Activated CD8-positive, alpha-beta T cell treated with anti-CD3 and anti-CD28 coated beads, Interleukin-2, amount 10 ng/mL, durations not matched to agents 7 days and 5 days (primary cell): Measurements from ENCODE around the gene H19. TPM values are rescaled to one million over a fixed set of nuclear protein-coding genes. Genes with fewer than 3 reads are reported as not detected.

Experiments
- ATAC-seq: fragments of 150-1000 bp; cut with Tn5 transposase; one replicate; pipeline ENCODE4 v1.10.0; 2021; ENCODE audit warnings: moderate library complexity
- CTCF ChIA-PET: fragments of 350-600 bp; sonication (Branson Sonifier 250); formaldehyde crosslinking; loops from one replicate; lab custom pipeline; 2021; ENCODE audit warnings: antibody characterized with exemption; lab: Charles Lee
- POLR2A ChIA-PET: fragments of 350-600 bp; sonication (Branson Sonifier 250); formaldehyde crosslinking; loops from one replicate; lab custom pipeline; 2021; ENCODE audit warnings: antibody characterized with exemption; lab: Charles Lee
- DNase-seq: peaks from one replicate; pipeline ENCODE4 v3.0.0-alpha.2; 2020
- H3K27ac Mint-ChIP-seq: one replicate; pipeline ENCODE4 v1.8.0; 2021; ENCODE audit warnings: mild to moderate bottlenecking, mixed read lengths
- H3K27me3 Mint-ChIP-seq: one replicate; pipeline ENCODE4 v1.8.0; 2021; ENCODE audit warnings: low read depth, mixed read lengths
- H3K36me3 Mint-ChIP-seq: one replicate; pipeline ENCODE4 v1.8.0; 2021; ENCODE audit warnings: low read depth, mixed read lengths
- H3K4me1 Mint-ChIP-seq: one replicate; pipeline ENCODE4 v1.8.0; 2021; ENCODE audit warnings: low read depth, mixed read lengths
- H3K4me3 Mint-ChIP-seq: one replicate; pipeline ENCODE4 v1.8.0; 2021; ENCODE audit warnings: mild to moderate bottlenecking, mixed read lengths
- H3K9me3 Mint-ChIP-seq: one replicate; pipeline ENCODE4 v1.8.0; 2022; ENCODE audit warnings: mixed read lengths; ENCODE audit not compliant: insufficient read depth
- total RNA-seq, 2 experiments: library from RNA; stranded (reverse); gene quantifications; one replicate each; pipeline ENCODE4 v1.2.3, GENCODE V29; 2021

The H19 gene
- total RNA-seq, 2 experiments from 2014 or later = not detected

DNA sequence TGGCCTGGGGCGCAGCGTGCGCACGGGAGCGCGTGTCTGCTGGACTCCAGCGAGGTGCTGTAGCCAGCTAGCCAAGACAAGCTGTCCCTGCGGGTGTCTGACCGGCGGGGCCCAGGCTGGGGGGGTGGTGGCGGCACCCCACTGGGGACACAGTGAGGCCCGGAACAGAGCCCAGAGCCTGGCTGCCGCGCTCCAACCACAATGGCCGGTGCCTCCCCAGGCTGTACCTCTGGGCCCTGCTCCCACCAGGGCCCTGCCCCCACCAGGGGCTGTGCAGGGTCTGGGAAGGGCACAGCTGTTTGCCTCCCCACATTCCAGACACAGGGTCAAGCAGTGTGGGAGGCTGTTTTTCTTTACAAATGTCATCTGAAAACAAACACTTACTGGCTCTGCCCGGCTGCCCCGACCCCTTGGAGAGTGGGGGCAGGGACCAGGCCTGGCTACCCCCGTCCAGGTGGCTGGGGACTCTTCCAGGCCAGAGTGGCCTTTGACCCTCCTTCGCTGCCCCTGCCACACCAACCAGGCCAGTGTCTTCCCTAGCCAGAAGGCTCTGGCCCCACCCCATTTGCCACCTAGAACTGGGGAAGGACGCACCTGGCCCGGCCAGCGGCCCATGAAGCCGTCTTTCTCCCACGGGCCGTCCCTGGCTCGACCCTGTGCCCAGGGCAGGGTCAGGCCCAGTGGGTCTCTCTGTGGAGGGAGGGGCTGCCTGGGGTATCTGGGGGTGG is 14.6 kb downstream of the H19 start:
- CTCF ChIA-PET = no interaction called here
- POLR2A ChIA-PET = no interaction called here
- no peak overlapping the region for H3K4me3 Mint-ChIP-seq
- H3K36me3 Mint-ChIP-seq = no peaks in the 10 kb centered on the region
- DNase-seq = no peak
- H3K9me3 Mint-ChIP-seq = no peaks in the 10 kb centered on the region
- H3K27ac Mint-ChIP-seq = no peak overlapping the region
- H3K4me1 Mint-ChIP-seq = no peaks in the 10 kb centered on the region
- H3K27me3 Mint-ChIP-seq = no peaks in the 10 kb centered on the region
- no peak for ATAC-seq

DNA sequence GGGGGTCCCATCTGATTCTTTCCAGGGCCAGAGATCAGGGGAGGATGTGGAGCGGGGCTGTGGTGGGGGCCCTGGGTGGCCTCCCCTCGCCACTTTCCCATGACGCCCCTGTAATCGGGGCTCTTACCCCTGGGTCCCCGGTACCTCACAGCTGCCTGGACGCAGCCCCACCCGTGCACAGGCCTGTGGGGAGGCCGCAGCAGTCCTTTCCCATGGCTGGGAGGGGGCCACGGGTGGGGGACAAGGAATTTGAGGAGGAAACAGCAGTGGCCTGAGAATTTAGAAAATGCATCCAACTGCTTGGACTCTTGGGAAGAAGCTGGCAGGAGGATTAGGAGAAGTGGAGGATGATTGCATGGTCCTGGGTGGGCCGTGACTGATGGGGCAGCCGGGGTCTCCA is 18.0 kb downstream of the H19 start:
- no peaks in the 10 kb centered on the region for H3K36me3 Mint-ChIP-seq
- CTCF ChIA-PET = no interaction called here
- POLR2A ChIA-PET = no interaction called here

GRCh38 chr11:1978720-1979473 is 18.7 kb downstream of the H19 start:
- no peak overlapping the region for H3K4me3 Mint-ChIP-seq
- ATAC-seq (no peak), DNase-seq (no peak)
- ChIA-PET CTCF (no interaction called here), POLR2A (no interaction called here)
- H3K9me3 Mint-ChIP-seq = no peaks in the 10 kb centered on the region
- H3K4me1 Mint-ChIP-seq = no peaks in the 10 kb centered on the region
- H3K36me3 Mint-ChIP-seq = no peaks in the 10 kb centered on the region
- H3K27me3 Mint-ChIP-seq = no peaks in the 10 kb centered on the region
- no peak overlapping the region for H3K27ac Mint-ChIP-seq

More for the DNA sequence above, 18.0 kb downstream of the H19 start:
- ATAC-seq (no peak), DNase-seq (no peak)
- H3K4me3 Mint-ChIP-seq = no peak overlapping the region
- no peaks in the 10 kb centered on the region for H3K9me3 Mint-ChIP-seq
- no peaks in the 10 kb centered on the region for H3K27me3 Mint-ChIP-seq
- H3K4me1 Mint-ChIP-seq = no peaks in the 10 kb centered on the region
- no peak overlapping the region for H3K27ac Mint-ChIP-seq

DNA sequence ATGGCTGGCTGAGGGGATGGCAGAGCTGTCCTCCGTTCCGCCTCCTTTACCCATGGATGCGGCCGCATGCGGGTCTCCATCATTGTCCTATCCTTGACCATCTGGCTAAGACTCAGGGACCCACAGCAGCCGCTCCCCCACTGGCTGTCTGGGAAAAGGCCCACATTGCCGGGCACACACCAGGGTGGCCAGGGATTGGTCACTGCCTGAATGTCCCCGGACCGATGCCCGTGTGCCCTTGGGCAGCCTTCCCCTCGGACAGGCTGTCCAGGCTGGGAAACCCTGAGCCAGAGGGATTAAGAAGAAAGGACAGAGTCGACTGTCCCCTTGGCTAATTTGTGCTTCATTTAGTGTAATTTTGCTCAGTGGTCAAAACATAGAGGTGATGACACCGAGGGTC is 22.5 kb downstream of the H19 start:
- Mint-ChIP-seq H3K4me3 (no peak overlapping the region), H3K27me3 (no peaks in the 10 kb centered on the region), H3K4me1 (no peaks in the 10 kb centered on the region), H3K9me3 (no peaks in the 10 kb centered on the region), H3K27ac (no peak overlapping the region), H3K36me3 (no peaks in the 10 kb centered on the region)
- ChIA-PET POLR2A (no interaction called here), CTCF (no interaction called here)
- no peak for ATAC-seq
- no peak for DNase-seq

DNA sequence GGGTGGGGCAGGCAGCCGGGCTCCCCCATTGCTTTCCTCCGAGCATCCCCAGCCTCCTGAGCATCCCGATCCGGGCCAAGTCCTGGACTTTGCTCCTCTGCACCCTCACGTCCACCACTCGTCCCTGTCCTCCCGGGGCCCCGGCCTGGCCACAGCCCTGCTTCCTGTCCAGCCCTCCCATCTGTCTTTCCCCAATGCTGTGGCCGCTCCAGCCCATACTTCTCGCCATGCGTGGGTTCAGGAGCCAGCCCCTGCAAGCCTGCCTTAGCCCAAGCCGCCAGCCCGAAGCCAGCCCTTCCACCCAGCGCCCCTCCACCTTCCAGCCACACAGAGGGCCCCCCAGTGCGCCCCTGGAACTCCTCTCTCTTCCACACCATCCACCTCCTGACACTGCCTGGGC is 26.7 kb downstream of the H19 start:
- ATAC-seq = no peak
- Mint-ChIP-seq H3K4me1 (no peaks in the 10 kb centered on the region), H3K27me3 (no peaks in the 10 kb centered on the region), H3K9me3 (no peaks in the 10 kb centered on the region), H3K4me3 (no peak overlapping the region), H3K36me3 (no peaks in the 10 kb centered on the region), H3K27ac (no peak overlapping the region)
- CTCF ChIA-PET = no interaction called here
- DNase-seq = no peak
- POLR2A ChIA-PET = no interaction called here

DNA sequence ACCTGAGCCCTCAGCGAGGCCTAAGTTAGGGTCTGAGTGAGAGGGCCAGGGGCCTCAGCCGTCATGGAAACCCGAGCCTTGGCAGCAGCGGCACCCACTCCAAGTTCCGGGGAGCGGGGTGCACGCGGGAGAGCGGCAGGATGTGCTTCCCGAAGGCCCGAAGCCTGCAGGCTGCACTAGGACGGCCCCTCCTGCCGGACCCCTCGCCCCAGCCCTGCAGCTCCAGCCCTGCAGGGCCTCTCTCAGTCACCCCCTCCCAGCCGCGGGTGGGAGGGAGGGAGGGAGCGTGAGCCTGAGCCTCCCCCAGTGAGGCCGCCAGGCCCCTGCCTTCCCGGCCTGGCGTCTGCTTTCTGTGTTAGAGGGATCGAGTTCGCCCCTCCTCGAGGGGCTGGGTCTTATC is 27.9 kb downstream of the H19 start:
- H3K4me1 Mint-ChIP-seq = no peaks in the 10 kb centered on the region
- DNase-seq = no peak
- H3K27me3 Mint-ChIP-seq = no peaks in the 10 kb centered on the region
- no peak overlapping the region for H3K27ac Mint-ChIP-seq
- no peaks in the 10 kb centered on the region for H3K9me3 Mint-ChIP-seq
- H3K36me3 Mint-ChIP-seq = no peaks in the 10 kb centered on the region
- ChIA-PET POLR2A (no interaction called here), CTCF (interaction anchor here (1.7 kb wide), 1 partner anchor 137 kb away, joined by 3 read pairs; no protein-coding TSS in a partner anchor)
- H3K4me3 Mint-ChIP-seq = no peak overlapping the region
- no peak for ATAC-seq

DNA sequence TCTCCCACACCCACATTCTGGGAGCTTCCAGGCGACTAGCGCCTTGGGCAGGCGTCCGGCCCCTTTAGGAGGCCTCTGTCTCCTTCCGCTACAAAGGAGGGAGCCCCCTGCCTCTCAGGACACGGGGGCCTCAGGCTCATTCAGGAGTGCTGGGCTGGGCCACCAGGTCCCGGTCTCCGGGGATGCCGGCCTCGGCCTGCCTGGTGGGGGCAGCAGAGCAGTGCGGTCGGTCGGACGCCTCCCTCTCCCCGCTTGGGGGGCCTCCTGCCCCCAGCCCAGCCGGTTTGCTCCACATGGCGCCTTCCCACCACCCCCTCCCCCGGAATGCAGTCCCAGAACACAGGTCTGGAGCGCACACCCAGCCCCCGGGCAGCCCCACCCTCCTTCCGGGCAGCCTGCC is 28.6 kb downstream of the H19 start:
- H3K4me1 Mint-ChIP-seq = no peaks in the 10 kb centered on the region
- H3K36me3 Mint-ChIP-seq = no peaks in the 10 kb centered on the region
- ChIA-PET CTCF (interaction anchor here (1.7 kb wide), 1 partner anchor 136 kb away, joined by 3 read pairs; no protein-coding TSS in a partner anchor), POLR2A (no interaction called here)
- DNase-seq = no peak
- H3K27ac Mint-ChIP-seq = no peak overlapping the region
- H3K9me3 Mint-ChIP-seq = no peaks in the 10 kb centered on the region
- ATAC-seq = no peak
- no peaks in the 10 kb centered on the region for H3K27me3 Mint-ChIP-seq
- H3K4me3 Mint-ChIP-seq = no peak overlapping the region

DNA sequence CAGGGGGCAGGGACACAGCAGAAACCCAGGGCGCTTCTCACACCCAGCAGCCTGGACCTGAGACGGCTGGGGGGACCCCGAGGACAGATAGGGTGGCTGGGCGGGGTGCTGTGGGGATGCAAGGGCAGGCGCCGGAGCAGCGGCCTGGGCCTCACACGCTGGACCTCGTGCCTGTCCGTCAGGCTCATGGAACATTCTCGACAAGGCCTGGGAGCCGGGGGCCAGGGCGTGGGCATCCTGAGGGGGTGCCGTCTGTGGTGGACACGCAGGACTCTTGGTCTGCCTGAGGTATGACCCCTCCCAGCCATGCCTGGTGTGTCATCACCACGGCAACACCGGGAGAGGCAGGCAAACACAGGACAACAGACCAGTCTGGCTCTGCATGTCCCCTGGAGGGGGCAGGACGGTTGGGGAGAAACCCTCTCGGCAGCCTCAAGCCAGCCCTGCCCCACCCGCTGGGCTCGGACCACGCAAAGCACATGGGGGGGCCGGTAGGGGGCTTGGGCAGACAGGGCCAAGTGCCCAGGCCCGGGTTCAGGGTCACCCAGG is 29.1 kb downstream of the H19 start:
- DNase-seq = no peak
- no peaks in the 10 kb centered on the region for H3K9me3 Mint-ChIP-seq
- no peaks in the 10 kb centered on the region for H3K27me3 Mint-ChIP-seq
- POLR2A ChIA-PET = no interaction called here
- H3K36me3 Mint-ChIP-seq = no peaks in the 10 kb centered on the region
- no peak for ATAC-seq
- no peak overlapping the region for H3K4me3 Mint-ChIP-seq
- no peaks in the 10 kb centered on the region for H3K4me1 Mint-ChIP-seq
- CTCF ChIA-PET = interaction anchor here (1.2 to 1.7 kb wide), 2 partner anchors 135 to 183 kb away, joined by 3 read pairs; no protein-coding TSS in a partner anchor
- H3K27ac Mint-ChIP-seq = no peak overlapping the region

GRCh38 chr11:1967641-1968225 is 29.9 kb downstream of the H19 start:
- Mint-ChIP-seq H3K9me3 (no peaks in the 10 kb centered on the region), H3K27ac (no peak overlapping the region), H3K4me1 (no peaks in the 10 kb centered on the region), H3K4me3 (no peak overlapping the region), H3K27me3 (no peaks in the 10 kb centered on the region), H3K36me3 (no peaks in the 10 kb centered on the region)
- ATAC-seq = no peak
- no peak for DNase-seq
- ChIA-PET POLR2A (no interaction called here), CTCF (interaction anchor here (0.8 to 1.2 kb wide), 2 partner anchors 184 to 274 kb away, joined by 3 read pairs; no protein-coding TSS in a partner anchor)

DNA sequence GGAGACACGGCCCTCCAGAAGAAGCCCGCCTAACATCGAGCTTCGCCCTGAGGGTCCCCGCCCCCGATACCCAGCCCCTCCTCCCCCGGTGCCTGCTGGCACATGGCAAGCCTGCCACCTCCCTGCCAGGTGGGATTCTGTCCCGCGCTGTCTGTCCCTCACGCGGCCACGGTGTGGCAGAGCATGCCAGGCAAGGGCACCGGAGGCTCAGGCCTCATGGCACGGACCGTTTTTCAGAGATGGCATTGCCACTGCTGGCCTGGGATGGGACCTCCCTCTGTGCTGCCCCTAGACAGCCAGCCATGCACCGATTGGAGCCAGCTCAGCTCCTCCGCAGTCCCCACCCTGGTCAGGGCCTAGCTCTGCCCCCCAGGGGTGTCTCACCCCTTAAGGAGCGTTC is 31.1 kb downstream of the H19 start:
- Mint-ChIP-seq H3K27ac (no peak overlapping the region), H3K27me3 (no peaks in the 10 kb centered on the region), H3K4me1 (no peaks in the 10 kb centered on the region), H3K4me3 (no peak overlapping the region), H3K9me3 (no peaks in the 10 kb centered on the region), H3K36me3 (no peaks in the 10 kb centered on the region)
- no peak for DNase-seq
- no peak for ATAC-seq
- ChIA-PET CTCF (no interaction called here), POLR2A (no interaction called here)

DNA sequence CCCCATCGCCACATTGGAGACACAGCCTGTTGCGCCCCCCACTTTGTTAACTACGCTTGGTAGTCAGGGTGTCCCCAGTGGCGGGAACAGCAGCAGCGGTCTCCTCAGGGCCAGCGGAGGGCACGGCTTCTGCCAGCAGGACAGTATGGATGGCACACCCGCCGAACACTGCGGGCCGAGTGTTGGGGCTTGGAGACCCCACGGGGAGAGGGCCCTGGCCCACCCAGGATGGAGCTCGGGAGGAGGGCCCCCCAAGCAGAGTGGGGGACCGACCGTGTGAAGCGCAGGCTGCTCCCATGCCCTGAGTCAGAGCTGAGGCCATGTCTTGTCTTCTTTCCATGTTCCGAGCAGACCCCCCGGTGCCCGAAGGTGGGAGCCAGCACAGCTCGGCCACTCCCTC is 32.7 kb downstream of the H19 start:
- no peaks in the 10 kb centered on the region for H3K36me3 Mint-ChIP-seq
- POLR2A ChIA-PET = interaction anchor here (0.6 kb wide), 1 partner anchor 1664 kb away, joined by 3 read pairs; no protein-coding TSS in a partner anchor
- CTCF ChIA-PET = no interaction called here
- H3K27ac Mint-ChIP-seq = no peak overlapping the region
- H3K27me3 Mint-ChIP-seq = no peaks in the 10 kb centered on the region
- no peak overlapping the region for H3K4me3 Mint-ChIP-seq
- H3K9me3 Mint-ChIP-seq = no peaks in the 10 kb centered on the region
- no peaks in the 10 kb centered on the region for H3K4me1 Mint-ChIP-seq
- DNase-seq (no peak), ATAC-seq (no peak)

GRCh38 chr11:1964348-1964747 is 33.3 kb downstream of the H19 start:
- Mint-ChIP-seq H3K4me3 (no peak overlapping the region), H3K9me3 (no peaks in the 10 kb centered on the region), H3K4me1 (no peaks in the 10 kb centered on the region), H3K27ac (no peak overlapping the region), H3K27me3 (no peaks in the 10 kb centered on the region), H3K36me3 (no peaks in the 10 kb centered on the region)
- ATAC-seq = no peak
- ChIA-PET POLR2A (no interaction called here), CTCF (no interaction called here)
- no peak for DNase-seq
